ENCODE results near the gene RER1.

RER1 gene

DNA sequence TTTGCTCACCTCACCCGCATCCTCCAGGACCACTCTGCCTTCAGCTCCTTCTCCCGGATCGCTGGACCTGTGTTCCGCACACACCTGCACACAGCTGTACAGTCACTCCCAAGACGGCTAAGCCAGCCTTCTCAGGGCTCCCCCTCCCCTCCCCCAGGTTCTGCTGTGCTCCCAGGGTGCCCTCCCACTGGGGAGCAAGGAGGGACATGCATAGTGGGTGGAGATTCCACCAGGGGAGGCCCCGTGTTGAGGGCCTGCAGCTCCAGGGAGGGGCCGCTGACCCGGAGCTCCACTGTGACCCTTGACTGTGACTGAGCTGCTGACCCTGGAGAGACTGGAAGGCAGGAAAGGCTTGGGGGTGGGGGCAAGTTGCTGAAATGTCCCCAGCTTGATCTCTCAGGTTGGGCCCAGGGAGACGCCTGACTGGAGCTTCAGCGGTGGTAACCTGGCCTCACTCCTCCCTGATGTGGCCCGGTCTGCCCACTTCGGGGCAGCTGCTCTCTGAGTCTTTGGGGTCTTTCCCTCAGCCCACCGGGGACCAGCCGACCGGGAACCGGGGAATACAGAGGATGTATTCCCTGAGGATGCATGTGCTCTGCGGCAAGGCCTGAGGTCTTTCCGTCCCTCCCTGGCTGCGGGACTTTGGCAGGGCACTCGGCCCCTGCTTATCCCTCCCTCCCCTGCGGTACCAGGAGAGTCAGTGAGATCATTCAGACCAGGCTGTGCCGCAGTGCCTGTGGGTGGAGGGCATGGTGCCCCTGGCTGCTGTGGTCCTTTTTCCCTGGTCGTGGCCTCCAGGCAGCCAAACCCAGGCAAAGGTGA lies 55.8 kb downstream of the RER1 start:
- no peak for DNase-seq

DNA sequence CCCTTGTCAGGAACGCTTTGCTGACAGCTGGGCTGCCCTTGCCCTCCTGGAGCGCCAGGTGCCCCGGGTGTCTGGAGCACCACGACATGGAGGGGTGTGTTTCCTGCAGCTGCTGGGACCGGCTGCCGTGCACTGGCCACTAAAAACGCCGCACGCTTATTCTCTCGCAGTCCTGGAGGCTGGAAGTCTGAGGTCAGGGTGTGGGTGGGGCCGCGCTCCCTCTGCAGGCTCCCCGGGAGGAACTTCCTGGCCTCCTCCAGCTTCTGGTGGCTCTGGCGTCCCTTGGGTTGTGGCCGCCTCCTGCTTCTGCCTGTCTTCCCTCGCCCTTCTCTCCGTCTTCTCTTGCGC lies 56.4 kb downstream of the RER1 start:
- DNase-seq: no peak

DNA sequence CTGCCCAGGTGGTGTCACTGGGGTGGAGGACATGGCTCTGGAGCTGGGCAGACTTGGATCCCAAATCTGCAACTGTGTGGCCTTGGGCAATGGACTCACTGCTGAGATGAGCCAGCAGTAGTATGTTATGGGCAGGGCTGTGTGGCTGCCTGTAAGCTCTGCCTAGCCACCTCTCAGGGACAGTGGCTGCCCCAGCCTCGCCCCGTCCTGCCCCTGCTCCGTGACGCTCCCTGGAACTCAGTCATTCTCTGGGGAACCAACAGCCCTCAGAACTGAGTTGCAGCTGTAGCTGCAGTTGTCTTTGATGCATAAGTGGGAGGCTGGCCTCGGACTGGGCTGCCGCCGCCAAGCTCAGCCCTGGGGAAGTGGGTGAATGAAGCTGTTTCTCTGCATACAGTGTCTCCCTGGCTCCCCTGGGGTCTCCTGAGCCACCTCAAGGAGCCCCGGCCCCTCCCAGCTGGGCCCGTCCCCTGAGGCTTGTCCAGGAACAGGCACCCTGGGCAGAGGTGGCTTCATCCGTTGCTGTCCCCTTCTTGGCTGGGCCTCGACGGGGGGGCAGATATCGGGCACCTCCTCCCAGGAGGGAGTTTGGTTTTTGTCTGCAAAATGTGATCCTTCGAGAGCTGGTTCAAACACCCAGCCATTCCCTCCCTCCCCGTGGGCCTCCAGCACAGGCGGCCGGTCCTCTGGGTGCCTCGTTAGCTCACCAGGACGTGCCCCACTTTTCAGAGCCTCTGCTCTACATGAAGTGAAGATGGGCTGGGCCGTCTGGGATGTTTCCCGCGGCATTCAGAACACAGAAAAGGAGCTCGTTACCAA lies 58.2 kb downstream of the RER1 start:
- no peak for DNase-seq

DNA sequence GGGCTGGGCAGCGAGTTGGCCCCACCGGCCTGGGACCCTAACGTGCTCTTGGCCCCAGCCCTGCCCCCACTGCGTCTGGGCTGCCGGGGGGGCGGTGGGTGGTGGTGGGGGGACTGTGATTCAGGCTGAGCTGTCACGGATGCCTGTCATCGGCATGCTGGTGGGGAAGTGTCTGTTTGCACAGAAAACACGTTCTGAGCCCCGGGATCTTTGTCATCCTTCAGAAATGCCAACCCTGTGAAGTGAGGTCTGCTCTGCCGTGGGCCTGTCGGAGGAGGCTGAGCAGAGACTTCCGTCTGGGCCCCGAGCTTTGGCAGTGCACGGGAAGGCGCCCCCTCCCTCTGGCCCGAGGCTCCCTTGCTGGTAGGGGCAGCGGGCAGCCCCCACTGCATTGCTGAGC lies 60.1 kb downstream of the RER1 start:
- DNase-seq: no peak

DNA sequence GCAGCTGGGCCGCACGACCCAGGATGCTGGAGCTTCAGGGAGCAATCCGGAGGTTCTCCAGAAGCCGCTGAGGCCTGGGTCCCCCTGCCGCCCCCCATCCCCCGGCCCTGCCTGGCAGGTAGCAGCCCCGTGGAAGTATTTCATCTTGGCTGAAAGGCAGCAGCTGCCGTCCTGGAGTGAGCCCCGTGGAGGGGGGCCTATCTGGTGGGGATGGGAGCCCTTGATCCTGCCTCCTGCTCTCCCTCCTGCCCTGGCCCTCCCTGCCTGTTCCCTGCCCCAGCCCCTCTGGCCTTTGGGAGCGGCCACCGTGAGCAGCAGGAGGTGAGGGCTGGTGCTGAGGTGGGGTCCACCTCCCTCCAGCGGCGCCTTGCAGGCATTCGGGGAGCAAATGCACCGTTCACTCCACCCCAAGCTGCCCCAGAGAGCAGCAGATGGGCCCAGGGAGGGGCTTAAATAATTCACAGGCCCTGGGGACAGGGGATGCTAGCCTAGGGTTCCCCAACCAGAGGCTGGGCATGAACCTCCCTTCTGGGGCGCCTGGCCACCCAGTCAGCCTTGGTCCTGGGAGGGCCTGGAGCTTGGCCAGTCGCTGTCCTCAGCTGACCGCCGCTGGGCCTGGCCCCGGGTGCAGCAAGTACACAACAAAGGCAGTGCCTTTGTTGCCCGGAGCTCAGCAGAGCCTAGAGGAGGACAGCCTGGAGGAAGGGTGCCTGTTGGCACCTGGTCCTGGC lies 60.7 kb downstream of the RER1 start:
- DNase-seq: no peak

DNA sequence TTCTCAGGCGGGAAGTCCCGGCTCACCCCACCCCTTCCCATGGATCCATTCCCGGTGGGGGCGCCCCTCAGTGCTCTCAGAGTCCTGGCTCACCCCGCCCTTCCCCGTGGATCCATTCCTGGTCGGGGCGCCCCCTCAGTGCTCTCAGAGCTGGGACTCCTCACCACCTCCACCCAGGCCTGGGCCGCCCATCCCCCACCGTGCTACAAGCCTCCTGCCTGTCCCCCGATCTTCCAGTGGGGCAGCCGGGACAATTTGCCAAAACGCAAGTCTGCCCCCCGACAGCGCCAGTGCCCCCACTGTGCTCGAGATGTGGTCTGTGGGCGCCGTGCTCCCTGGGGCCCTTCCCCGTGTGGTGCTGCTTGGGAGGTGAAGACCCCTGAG lies 61.3 kb downstream of the RER1 start:
- no peak for DNase-seq

DNA sequence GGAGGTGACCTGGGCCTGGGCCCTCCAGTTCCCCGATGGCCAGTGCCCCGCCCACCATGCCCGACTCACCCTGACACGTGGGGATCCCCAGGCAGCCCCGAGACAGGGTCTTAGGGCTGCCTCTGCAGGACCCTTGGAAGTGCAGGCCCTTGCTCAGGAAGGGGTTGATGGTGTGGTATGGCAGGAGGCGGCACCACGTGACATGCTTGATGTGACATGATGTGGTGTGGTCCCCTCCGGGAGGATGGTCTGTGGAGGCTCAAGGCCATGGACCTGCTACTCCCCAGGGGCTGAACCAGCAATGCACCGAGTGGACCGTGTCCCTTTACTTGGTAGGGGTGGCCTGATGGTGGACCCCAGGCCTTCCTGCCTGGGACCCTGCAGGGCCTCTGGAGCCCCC lies 62.6 kb downstream of the RER1 start:
- no peak for DNase-seq

Measured in right hindlimb (tissue), 1 donor.